GM10266 (cell line): ENCODE data around the gene ETV3.

Experiments
- DNase-seq: peaks from one replicate; pipeline ENCODE4 v3.0.0; 2012; ENCODE audit errors: extremely low spot score
- CTCF ChIP-seq: IDR thresholded peaks from 2 replicates; pipeline ENCODE4 v1.5.1; 2012; ENCODE audit warnings: mild to moderate bottlenecking, low read depth; ENCODE audit not compliant: control insufficient read depth, insufficient read depth; ENCODE audit errors: missing control alignments

ETV3 gene

GRCh38 chr1:157151506-157151905 lies 13.3 kb upstream of the ETV3 start:
- TF ChIP-seq CTCF = no peak
- no peak for DNase-seq

GRCh38 chr1:157151073-157151472 lies 12.9 kb upstream of the ETV3 start:
- no peak for DNase-seq
- TF ChIP-seq CTCF = no peak

- DNase-seq = no peak
- TF ChIP-seq CTCF = no peak
Observed at GRCh38 chr1:157150631-157151030, 12.4 kb upstream of the ETV3 start.

GRCh38 chr1:157147906-157148700 lies 9.9 kb upstream of the ETV3 start:
- TF ChIP-seq CTCF = no peak
- DNase-seq = no peak

GRCh38 chr1:157147037-157147436 lies 8.8 kb upstream of the ETV3 start:
- DNase-seq = no peak
- TF ChIP-seq CTCF = no peak

GRCh38 chr1:157146244-157146643 lies 8.0 kb upstream of the ETV3 start:
- no peak for TF ChIP-seq CTCF
- no peak for DNase-seq

- TF ChIP-seq CTCF = no peak
- DNase-seq = no peak
Observed at GRCh38 chr1:157145076-157145475, 6.9 kb upstream of the ETV3 start.
